Lower leg skin (tissue), 3 donors: ENCODE results near the gene REG1B.

ENCODE experiments used
- CTCF ChIP-seq, 3 donors: fragments of 450-650 bp; IDR thresholded peaks; one replicate each; pipeline ENCODE4 v1.5.1; 2016; ENCODE audit warnings: antibody characterized with exemption in 3 of 3, mild to moderate bottlenecking in 3 of 3, moderate library complexity in 2 of 3
- POLR2A ChIP-seq, 2 donors: fragments of 450-650 bp; IDR thresholded peaks; one replicate each; pipeline ENCODE4 v1.6.1; 2016 to 2017; ENCODE audit warnings: antibody characterized with exemption in 2 of 2, mild to moderate bottlenecking in 1 of 2, moderate library complexity in 1 of 2

- TF ChIP-seq CTCF (IDR thresholded peaks at IDR 0.05) (no peak), POLR2A (IDR thresholded peaks at IDR 0.05) (no peak)
Measured at GRCh38 chr2:79083597-79084251, 4.1 kb downstream of the REG1B start.
